GM13976 (cell line): ENCODE data around the gene IL31.

Experiments
- DNase-seq: peaks from one replicate; pipeline ENCODE4 v3.0.0; 2012; ENCODE audit warnings: low spot score
- in situ Hi-C: fragments of 300-500 bp; cut with MboI; formaldehyde crosslinking; loops from one replicate; pipeline ENCODE4 v1.12.0; 2022; ENCODE audit warnings: low sequenced_read_pairs, mixed read lengths, inconsistent platforms; ENCODE audit not compliant: unreplicated experiment
- TF ChIP-seq, protein P1 (sequence below): IDR thresholded peaks from 2 replicates; pipeline ENCODE4 v1.5.1; 2012; ENCODE audit warnings: borderline replicate concordance, mild to moderate bottlenecking; ENCODE audit not compliant: insufficient read depth; ENCODE audit errors: extremely low read depth, missing control alignments, control extremely low read depth

Gene IL31

DNA sequence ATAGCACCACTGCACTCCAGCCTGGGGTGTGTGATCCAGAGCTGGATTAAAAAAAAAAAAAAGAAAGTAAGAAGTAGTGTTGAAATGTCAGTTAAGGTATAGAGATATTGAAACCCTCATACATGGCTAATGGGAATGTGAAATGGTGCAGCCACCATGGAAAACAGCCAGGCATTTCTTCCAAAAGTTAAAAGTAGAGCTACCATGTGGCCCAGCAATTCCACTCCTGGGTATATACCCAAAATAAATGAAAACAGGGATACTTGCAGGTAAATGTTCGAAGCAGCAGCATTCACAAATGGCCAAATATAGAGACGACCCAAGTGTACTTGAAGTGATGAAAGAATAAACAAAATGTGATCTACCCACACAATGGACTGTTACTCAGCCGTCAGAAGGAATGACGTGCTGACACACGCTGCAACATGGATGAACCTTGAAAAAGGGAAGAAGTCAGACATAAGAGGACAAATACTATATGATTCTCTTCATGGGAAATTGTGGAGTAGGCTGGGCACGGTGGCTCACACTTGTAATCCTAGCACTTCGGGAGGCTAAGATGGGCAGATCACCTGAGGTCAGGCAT lies 15.2 kb downstream of the IL31 start:
- TF ChIP-seq, protein P1, sequence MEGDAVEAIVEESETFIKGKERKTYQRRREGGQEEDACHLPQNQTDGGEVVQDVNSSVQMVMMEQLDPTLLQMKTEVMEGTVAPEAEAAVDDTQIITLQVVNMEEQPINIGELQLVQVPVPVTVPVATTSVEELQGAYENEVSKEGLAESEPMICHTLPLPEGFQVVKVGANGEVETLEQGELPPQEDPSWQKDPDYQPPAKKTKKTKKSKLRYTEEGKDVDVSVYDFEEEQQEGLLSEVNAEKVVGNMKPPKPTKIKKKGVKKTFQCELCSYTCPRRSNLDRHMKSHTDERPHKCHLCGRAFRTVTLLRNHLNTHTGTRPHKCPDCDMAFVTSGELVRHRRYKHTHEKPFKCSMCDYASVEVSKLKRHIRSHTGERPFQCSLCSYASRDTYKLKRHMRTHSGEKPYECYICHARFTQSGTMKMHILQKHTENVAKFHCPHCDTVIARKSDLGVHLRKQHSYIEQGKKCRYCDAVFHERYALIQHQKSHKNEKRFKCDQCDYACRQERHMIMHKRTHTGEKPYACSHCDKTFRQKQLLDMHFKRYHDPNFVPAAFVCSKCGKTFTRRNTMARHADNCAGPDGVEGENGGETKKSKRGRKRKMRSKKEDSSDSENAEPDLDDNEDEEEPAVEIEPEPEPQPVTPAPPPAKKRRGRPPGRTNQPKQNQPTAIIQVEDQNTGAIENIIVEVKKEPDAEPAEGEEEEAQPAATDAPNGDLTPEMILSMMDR, result no peak
- in situ Hi-C loops, result no loop called here

DNA sequence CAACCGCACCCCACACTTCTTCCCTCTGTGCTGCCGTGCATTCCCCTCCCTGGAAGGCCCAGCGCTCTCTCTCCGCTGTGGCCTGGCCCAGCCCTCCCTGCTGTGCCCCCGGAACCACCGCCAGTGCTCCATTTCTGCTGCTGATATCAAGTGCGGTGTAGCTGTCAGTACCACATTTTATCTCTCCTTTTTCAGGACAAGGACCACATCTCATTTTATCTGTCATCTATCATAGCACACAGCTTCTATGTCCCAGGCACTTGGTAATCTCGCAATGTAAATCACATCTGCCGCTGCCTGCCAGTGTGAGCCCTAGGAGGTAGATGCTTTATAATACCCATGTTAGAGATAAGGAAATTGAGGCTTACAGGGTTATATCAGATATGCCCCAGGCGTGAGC lies 18.3 kb downstream of the IL31 start:
- no peak for DNase-seq
- in situ Hi-C loops, result no loop called here
- TF ChIP-seq, protein P1, result no peak

More for the DNA sequence above, 15.2 kb downstream of the IL31 start:
- no peak for DNase-seq

DNA sequence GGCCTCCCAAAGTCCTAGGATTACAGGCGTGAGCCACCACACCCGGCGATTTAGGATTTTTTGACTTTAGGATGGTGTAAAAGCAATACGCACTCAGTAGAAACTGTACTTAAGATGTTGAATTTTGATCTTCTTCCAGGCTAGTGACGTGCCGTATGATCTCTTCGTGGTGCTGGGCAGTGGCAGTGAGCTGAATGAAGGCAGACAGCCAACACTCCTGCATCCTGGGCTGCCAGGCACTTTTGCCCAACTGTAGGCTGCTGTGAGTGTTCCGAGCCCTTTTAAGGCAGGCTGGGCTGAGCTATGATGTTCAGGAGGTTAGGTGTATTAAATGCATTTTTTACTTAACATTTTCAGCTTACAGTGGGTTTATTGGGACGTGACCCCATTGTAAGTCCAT lies 21.3 kb downstream of the IL31 start:
- in situ Hi-C loops, result no loop called here
- TF ChIP-seq, protein P1, result no peak
- DNase-seq, result no peak

DNA sequence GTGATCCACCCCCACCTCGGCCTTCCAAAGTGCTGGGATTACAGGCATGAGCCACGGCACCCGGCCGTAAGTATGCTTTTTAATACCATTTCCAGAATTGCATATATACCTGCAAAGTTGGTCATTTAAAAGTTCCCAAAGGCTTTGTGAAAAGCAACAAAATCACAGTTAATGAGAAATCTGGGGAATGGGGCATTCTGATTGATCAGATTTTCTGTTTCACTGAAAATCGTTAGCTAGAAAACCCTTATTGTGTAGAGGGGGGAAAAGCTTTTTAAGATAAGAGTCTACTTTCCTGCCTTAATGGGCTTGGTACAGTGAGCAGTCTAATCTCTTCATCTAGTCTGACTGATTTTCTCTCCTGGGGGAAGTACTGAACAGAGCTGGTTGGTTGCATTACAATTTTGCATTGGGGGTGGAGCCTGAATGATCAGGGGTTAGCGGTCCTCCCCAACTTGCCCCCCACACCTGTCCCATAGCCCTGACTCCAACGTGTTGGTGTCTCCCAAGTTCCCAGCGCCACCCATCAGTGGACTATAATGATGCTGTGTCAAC lies 23.8 kb downstream of the IL31 start:
- DNase-seq, result no peak
- in situ Hi-C loops, result no loop called here
- TF ChIP-seq, protein P1, result no peak

DNA sequence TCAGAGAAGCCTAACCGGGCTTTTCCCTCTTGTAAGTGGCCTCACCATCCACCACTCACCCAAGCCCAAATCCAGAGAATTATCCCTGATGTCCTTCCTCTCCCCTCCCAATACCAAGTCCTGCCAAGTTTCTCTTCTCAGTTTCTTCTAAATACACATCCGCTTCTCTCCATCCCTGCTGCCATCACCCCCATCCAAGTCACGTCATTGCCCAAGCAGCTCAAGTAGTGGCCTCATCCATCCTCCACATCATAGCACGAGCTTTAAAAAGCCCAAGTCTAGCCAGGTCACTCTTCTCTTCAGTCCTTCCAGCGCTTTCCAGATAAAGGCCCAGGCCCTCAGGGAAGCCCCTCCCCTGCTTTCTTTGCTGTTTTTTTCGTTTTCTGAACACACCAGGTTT lies 25.4 kb downstream of the IL31 start:
- TF ChIP-seq, protein P1, result no peak
- in situ Hi-C loops, result no loop called here
- DNase-seq, result no peak

DNA sequence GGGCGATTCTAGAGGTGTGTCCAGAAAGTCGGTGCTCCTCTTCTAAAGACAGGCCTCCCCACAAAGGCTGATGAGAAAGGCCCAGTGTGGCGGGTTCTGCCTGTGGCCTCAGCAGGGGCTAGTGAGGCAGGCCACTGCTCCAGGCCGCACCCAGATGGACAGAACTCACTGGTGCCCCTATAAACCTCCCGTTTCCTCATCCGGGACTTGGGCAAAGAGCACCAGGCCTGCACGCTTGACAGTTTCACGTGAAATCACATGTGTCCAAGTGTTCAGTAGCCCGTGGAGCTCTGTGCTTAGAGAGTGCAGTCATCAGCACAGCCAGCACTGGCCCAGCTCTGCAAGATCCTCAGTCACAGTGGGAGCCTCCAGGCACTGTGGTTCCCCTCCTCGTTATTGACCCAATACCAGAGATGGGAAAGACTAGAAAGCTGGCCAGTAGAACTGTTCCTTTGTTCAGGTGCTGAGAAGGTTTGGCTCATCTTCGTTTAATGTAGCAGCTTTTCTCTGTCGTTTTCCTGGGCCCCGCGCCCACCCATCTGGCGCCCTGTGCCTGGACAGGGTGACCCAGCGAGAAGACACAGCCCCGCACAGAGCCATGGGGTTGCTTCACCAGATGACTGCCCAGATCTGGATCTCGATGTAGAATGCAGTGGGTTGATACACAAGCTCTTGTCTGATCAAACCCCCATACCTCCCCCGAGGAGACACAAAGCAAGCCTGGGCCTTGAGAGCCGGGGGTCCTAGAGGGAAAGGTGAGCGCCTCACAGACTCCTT lies 26.3 kb downstream of the IL31 start:
- in situ Hi-C loops, result no loop called here
- TF ChIP-seq, protein P1, result no peak
- no peak for DNase-seq
